ENCODE results near the gene CAPSL.

Gene CAPSL

GRCh38 chr5:35908228-35908627, 30.2 kb downstream of the CAPSL start:
- TF ChIP-seq ZFX (IDR thresholded peaks at IDR 0.05) (no peak), CTCF (conservative IDR thresholded peaks at IDR 0.05) (no peak)
- no peak overlapping the region for H3K27ac ChIP-seq

- TF ChIP-seq ZFX (IDR thresholded peaks at IDR 0.05) (no peak), CTCF (conservative IDR thresholded peaks at IDR 0.05) (no peak)
- H3K27ac ChIP-seq: no peak overlapping the region
Measured at GRCh38 chr5:35904443-35905132, 33.8 kb downstream of the CAPSL start.

- TF ChIP-seq CTCF (conservative IDR thresholded peaks at IDR 0.05) (no peak), ZFX (IDR thresholded peaks at IDR 0.05) (no peak)
- no peak overlapping the region for H3K27ac ChIP-seq
Measured at GRCh38 chr5:35903631-35904203, 34.7 kb downstream of the CAPSL start.

GRCh38 chr5:35902046-35902672, 36.3 kb downstream of the CAPSL start:
- H3K27ac ChIP-seq: no peak overlapping the region
- no peak for TF ChIP-seq CTCF (conservative IDR thresholded peaks at IDR 0.05)

GRCh38 chr5:35900972-35901695, 37.3 kb downstream of the CAPSL start:
- no peak overlapping the region for H3K27ac ChIP-seq

GRCh38 chr5:35899800-35900199, 38.6 kb downstream of the CAPSL start:
- H3K27ac ChIP-seq: no peak overlapping the region
- TF ChIP-seq CTCF (conservative IDR thresholded peaks at IDR 0.05) (no peak), ZFX (IDR thresholded peaks at IDR 0.05) (no peak)

More at GRCh38 chr5:35900972-35901695, 37.3 kb downstream of the CAPSL start:
- TF ChIP-seq ZFX (IDR thresholded peaks at IDR 0.05): no peak
- TF ChIP-seq CTCF (conservative IDR thresholded peaks at IDR 0.05): no peak
